Iris pigment epithelial cell (primary cell): ENCODE data around the gene FLNA.
"Not testable (repeated sequence)": the region's sequence is repeated elsewhere in the genome, so short reads cannot be mapped to it uniquely, and the experiment has no call there.

Experiments used
- DNase-seq: peaks from one replicate; pipeline ENCODE4 v3.0.0-alpha.2; 2011; ENCODE audit warnings: low read depth

The FLNA gene

DNA sequence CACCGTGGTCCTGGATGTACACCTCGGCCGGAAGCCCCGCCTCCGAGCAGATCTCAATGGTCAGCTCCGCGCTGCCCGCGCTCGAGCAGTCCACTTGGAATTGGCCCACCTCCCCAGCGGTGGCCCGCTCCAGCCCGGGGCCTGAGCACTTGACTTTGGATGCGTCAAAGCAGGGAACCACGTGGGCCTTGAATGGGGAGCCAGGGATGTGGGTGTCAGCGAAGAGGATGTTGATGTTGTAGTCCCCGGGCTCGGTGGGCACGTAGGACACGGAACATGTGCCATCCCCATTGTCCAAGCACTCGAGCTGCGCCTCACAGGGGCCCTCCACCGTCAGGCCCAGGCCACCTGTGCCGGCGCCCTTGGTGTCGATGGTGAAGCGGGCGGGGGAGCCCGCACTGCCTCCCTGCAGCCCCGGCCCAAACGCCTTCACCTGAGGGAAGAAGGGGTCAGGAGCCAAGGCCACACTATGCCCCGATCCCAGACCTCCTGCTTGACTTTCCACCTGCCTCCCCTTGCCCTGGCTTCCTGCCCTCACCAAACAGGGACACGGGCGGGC is 14.2 kb downstream of the FLNA start:
- DNase-seq = no peak

GRCh38 chrX:154359362-154360154 is 14.9 kb downstream of the FLNA start:
- no peak for DNase-seq

DNA sequence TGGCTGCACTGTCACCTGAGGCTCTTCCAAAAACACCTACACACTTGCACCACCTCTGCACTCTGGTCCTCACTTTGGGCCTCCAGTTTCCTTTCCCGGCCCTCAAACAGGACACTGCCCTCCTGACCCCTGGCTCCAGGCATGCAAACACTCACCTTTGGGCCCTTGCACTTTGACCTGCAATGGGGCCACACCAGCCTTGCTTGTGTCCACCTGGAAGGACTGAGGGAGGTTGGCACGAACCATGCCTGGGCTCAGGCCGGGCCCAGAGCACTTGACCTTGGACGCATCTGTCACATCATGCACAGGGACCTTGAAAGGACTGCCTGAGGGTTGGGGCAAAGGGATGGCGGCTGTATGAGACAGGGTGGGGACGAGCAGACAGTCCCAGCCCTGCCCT is 15.6 kb downstream of the FLNA start:
- DNase-seq = no peak

GRCh38 chrX:154358011-154358410 is 16.4 kb downstream of the FLNA start:
- DNase-seq = no peak

- DNase-seq = no peak
These were observed 17.2 kb downstream of the FLNA start for GRCh38 chrX:154357205-154357604.

DNA sequence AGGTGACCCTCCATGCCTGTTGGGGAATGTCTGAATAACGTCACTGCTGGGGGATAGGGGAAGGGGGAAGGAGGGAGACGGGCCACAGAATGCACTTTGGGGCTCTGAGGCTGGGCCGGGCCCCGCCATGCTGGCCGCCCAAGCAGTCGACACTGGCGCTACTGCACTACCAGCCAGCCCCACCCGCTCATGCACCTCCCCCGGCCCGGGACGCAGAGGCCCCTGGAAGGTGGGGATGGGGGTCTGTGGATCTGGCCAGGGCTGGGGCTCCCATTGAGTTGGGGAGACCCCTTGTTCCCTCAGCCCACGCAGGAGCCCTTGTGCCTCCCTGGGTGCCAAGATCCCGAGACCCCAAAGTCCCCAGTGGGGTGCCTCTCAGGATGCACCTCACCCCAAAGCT is 17.8 kb downstream of the FLNA start:
- DNase-seq = no peak

- DNase-seq = no peak
These were observed 18.7 kb downstream of the FLNA start for GRCh38 chrX:154355776-154356140.

DNA sequence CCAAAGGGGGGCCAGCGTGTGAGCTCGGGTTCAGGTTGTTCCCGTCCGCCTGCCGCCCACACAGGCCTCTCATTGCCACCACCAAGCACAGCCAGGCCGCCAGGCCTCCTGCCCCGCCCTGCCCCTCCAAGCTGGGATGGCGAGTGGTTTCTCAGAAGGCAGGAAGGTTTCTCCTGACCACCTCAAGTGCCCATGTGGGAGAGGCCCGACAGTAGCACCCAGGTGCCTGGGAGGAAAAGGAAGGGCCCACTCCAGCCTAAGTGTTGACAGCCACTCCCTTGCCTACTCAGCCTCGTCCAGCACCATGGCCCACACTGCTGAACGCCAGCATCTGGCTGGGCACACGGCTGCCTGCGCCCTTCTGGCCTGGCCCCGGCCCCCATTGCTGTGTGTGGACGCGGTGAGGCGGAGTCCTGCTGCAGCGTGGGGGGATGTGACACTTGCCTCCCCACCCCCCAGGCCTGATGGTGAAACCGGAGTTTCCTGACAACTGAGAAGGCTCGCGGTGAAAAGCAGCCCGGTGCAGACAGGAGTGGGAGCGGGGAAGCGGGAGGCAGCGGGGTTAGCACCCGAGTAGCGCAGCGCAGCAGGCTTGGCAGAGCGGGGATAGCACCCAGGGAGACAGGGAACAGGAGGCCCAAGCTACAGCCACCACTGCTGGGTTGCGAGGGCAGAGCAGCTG is 19.2 kb downstream of the FLNA start:
- no peak for DNase-seq

- DNase-seq = no peak
These were observed 19.9 kb downstream of the FLNA start for GRCh38 chrX:154354516-154354915.

DNA sequence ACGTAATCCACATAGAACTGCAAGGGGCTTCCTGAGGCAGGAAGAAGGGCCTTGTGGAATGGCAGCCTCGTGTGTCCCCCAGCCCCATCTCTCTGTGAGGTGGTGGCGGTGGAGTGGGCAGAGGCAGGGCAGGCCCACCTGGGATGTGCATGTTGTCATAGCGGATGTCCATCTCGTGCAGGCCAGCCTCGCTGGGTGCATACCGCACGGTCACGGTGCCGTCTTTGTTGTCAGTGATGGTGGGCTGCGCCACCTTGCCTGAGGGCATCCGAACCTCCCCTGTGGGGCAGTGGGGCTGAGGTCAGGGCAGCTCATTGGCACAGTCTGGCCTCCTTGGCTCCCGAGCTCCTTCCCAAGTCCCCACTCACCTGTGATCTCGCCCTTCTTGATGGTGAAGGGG is 20.4 kb downstream of the FLNA start:
- DNase-seq = no peak

GRCh38 chrX:154353172-154353843 is 21.1 kb downstream of the FLNA start:
- no peak for DNase-seq

DNA sequence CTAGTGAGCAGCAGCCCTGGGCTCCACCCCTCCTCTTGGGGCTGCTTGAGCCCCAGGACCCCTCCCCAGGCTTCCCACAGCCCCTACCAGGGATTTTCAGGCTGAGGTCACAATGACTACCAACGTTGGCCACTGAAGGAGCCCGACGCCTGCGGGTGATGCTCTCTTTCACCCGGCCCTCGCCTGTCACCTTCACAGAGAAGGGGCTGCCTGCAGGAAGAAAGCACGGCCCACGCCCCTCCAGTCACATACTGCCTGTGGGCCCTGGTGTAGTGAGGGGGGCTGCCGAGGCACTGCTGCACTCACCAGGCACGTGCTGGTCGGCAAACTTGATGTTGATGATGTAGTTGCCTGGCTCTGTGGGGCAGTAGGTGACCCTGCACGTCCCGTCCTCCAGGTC is 22.0 kb downstream of the FLNA start:
- no peak for DNase-seq

DNA sequence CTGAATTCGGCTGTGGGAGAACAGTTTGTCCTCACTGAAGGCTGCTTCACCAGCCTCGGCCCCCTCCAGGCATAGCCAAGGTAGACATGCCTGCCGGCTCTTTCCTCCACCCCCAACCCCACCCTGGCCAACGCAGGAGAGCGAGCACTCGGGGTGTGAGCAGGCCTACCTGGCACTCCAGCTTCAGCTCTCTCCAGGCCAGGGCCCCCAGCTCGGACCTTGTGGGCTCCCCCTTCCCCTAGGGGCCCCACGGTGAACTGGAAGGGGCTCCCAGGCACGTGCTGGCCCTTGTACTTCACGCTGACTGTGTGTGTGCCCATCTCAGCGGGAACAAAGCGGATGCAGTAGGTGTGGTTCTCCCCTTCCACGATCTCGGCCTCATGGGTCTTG is 22.4 kb downstream of the FLNA start:
- no peak for DNase-seq

GRCh38 chrX:154351183-154352011 is 23.0 kb downstream of the FLNA start:
- DNase-seq = no peak

GRCh38 chrX:154350429-154351182 is 23.8 kb downstream of the FLNA start:
- no peak for DNase-seq

- DNase-seq = no peak
These were observed 24.5 kb downstream of the FLNA start for GRCh38 chrX:154349979-154350378.

DNA sequence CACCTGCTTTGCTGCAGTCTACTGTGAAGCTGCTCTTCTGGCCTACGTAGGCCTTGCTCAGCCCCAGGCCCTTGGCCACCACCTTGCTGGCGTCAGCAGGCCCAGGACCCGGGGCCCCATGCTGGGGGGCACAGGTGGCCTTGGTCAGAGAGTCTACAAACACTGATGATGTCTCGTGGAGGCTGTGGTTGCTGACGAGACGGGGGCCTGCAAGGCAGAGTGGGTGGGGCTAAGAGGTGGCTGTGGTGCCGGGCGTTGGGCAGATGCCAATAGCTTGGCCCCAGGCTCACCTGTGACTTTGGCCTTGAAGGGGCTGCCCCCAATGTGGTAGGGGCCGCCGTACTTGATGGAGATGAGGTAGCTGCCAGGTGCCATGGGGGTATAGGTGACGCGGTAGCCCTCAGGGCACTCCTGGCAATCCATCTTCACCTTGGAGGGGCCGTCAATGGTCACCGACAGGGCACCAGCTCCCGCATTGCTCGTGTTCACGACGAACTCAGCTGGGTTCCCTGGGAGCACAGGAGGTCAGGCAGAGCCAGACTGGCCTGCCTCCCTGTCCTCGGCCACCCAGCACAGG is 25.0 kb downstream of the FLNA start:
- no peak for DNase-seq

GRCh38 chrX:154348646-154349358 is 25.6 kb downstream of the FLNA start:
- DNase-seq = no peak

- no peak for DNase-seq
These were observed 26.3 kb downstream of the FLNA start for GRCh38 chrX:154348114-154348531.

DNA sequence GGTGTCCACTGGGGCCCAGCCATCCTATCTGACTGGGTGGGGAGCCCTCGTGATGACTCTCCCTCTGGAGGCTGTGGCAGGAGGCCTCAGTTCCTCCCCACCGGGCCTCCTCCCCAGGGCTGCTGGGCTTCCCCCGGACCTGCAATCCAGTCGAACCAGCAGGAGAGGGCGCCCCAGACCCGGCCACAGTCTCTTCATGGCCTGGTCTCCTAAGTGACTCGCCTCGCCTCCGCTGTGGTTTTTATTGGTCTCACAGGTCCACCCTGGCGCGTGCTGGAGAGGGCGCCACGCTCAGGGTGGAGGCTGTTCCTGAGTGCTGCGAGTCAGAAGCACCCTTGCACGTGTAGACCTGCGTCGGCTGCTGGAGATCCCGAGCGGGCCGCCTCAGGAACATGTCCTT is 30.8 kb downstream of the FLNA start:
- not testable (repeated sequence) for DNase-seq
